Naive thymus-derived CD4-positive, alpha-beta T cell (primary cell): ENCODE results near the gene UTP14A. TPM values are rescaled to one million over a fixed set of nuclear protein-coding genes. Genes with fewer than 3 reads are reported as not detected.
A peak's percentile ranks its signal among the peaks of the same experiment; 100 is the strongest.
"Not testable (repeated sequence)": the region's sequence is repeated elsewhere in the genome, so short reads cannot be mapped to it uniquely, and the experiment has no call there.

Experiments used
- ATAC-seq: fragments of 150-1000 bp; cut with Tn5 transposase; 2 replicates; pipeline ENCODE4 v1.10.0; 2021; ENCODE audit warnings: mild to moderate bottlenecking, moderate library complexity
- CTCF ChIA-PET: fragments of 350-600 bp; sonication (Branson Sonifier 250); formaldehyde crosslinking; loops from one replicate; lab custom pipeline; 2021; ENCODE audit warnings: antibody characterized with exemption; lab: Charles Lee
- POLR2A ChIA-PET: fragments of 350-600 bp; sonication (Branson Sonifier 250); formaldehyde crosslinking; loops from one replicate; lab custom pipeline; 2021; ENCODE audit warnings: antibody characterized with exemption, inconsistent platforms; lab: Charles Lee
- DNase-seq, 9 donors: peaks; one replicate each; pipeline versions ENCODE4 v3.0.0 to v3.0.0-alpha.2; 2020 to 2022; ENCODE audit warnings: mixed read lengths in 1 of 9
- H3K27ac ChIP-seq: one replicate; pipeline ENCODE4 v1.7.0; 2013; ENCODE audit warnings: mild to moderate bottlenecking, low read depth, low read length, moderate library complexity
- H3K27me3 ChIP-seq, 2 donors: one replicate each; pipeline ENCODE4 v1.7.0; 2013; ENCODE audit warnings: low read length in 2 of 2, mild to moderate bottlenecking in 2 of 2, moderate library complexity in 2 of 2; ENCODE audit not compliant: control insufficient read depth in 2 of 2, insufficient read depth in 2 of 2
- H3K36me3 ChIP-seq, 3 experiments: 1 replicate in 2 of 3; 2 replicates in 1 of 3; pipeline ENCODE4 v1.7.0; 2013; ENCODE audit warnings: low read length in 3 of 3, mild to moderate bottlenecking in 3 of 3, moderate library complexity in 1 of 3; ENCODE audit not compliant: insufficient read depth in 3 of 3, control insufficient read depth in 2 of 3
- H3K4me1 ChIP-seq, 2 donors: one replicate each; pipeline ENCODE4 v1.7.0; 2013; ENCODE audit warnings: low read length in 2 of 2, mild to moderate bottlenecking in 2 of 2, moderate library complexity in 1 of 2; ENCODE audit not compliant: control insufficient read depth in 2 of 2, insufficient read depth in 2 of 2
- H3K4me3 ChIP-seq: 2 replicates; pipeline ENCODE4 v1.7.0; 2013; ENCODE audit warnings: mild to moderate bottlenecking, low read length
- H3K9me3 ChIP-seq, 3 experiments: 1 replicate in 2 of 3; 2 replicates in 1 of 3; pipeline ENCODE4 v1.7.0; 2013; ENCODE audit warnings: low read length in 3 of 3; ENCODE audit not compliant: control insufficient read depth in 2 of 3
- H3K27ac Mint-ChIP-seq, 9 donors: one replicate each; pipeline ENCODE4 v1.8.0; 2020 to 2022; ENCODE audit warnings: mixed read lengths in 9 of 9, mild to moderate bottlenecking in 8 of 9, moderate library complexity in 5 of 9, inconsistent platforms in 2 of 9
- H3K27me3 Mint-ChIP-seq, 5 donors: one replicate each; pipeline ENCODE4 v1.8.0; 2021 to 2022; ENCODE audit warnings: mixed read lengths in 5 of 5, mild to moderate bottlenecking in 1 of 5
- H3K36me3 Mint-ChIP-seq, 5 donors: one replicate each; pipeline ENCODE4 v1.8.0; 2020 to 2022; ENCODE audit warnings: mixed read lengths in 5 of 5, mild to moderate bottlenecking in 3 of 5, inconsistent platforms in 1 of 5
- H3K4me1 Mint-ChIP-seq, 7 donors: one replicate each; pipeline ENCODE4 v1.8.0; 2020 to 2022; ENCODE audit warnings: mixed read lengths in 7 of 7, mild to moderate bottlenecking in 3 of 7, inconsistent platforms in 1 of 7
- H3K4me3 Mint-ChIP-seq, 10 donors: one replicate each; pipeline ENCODE4 v1.8.0; 2020 to 2022; ENCODE audit warnings: mild to moderate bottlenecking in 10 of 10, mixed read lengths in 10 of 10, moderate library complexity in 6 of 10, inconsistent platforms in 2 of 10
- H3K9me3 Mint-ChIP-seq, 11 donors: one replicate each; pipeline ENCODE4 v1.8.0; 2020 to 2022; ENCODE audit warnings: mixed read lengths in 11 of 11, mild to moderate bottlenecking in 4 of 11, inconsistent platforms in 1 of 11, moderate library complexity in 1 of 11
- intact Hi-C, 2 donors: fragments of 100-400 bp; cut with micrococcal nuclease; formaldehyde crosslinking; loops; one replicate each; pipeline ENCODE4 v1.15.1; 2023
- polyA plus RNA-seq, 2 donors: library from polyadenylated mRNA; unstranded; fragments of 300-500 nt; fragmentation: Illumina TruSeq; gene quantifications; one replicate each; pipeline ENCODE4 v1.2.3, GENCODE V29; 2021
- total RNA-seq, 6 experiments: library from RNA in 5 of 6; stranded (reverse) in 5 of 6; gene quantifications; 1 replicate in 5 of 6; 2 replicates in 1 of 6; pipeline ENCODE4 v1.2.3 and lab custom pipeline; 2021 to 2026

UTP14A gene
- total RNA-seq = 10 to 100 TPM; 11.3 to 28.6 (median 22.4) TPM
- polyA plus RNA-seq = 10 to 100 TPM; 11.0 to 16.5 TPM
- total RNA-seq (lab: John Stamatoyannopoulos, UW) = 30.7 reads per million, percentile 60 among the genes with 10 or more reads in this experiment

DNA sequence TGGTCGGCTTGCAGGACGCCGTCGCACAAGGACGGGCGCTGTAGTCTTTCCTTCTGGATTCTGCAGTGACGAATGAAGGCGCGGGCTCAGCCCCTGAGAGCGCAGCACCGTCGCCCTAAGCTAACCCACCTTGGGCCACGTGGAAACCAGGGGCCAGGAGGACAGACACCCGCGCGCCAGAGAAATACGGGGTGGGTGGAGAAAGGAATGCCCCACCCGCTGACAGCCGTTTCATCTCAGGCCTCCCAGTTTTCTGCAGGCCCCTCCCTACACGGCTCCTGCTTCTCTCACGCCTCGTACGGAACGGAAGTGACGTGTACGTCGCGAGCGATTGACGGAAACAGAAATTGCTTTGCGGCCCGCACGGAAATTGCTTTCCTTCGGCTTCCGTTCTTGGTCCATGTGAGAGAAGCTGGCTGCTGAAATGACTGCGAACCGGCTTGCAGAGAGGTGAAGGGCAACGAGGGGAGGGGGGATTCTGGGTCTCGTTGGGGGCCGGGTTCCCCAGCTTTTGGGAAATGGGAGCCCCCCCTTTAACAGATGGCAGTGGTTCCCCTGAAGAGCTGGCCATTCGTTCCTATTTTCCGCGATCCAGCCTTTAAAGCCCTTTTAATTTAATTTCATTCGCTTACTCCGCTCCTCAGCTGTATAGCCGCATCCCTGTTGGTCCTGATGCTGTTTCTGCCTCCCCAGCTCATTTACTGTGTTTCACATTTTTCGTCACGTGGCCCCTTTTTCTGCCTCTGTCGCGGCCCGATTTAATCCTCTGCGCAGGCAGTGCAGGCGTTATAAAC, at the start of gene UTP14A:
Gene UTP14A, plus strand, starts transcription at position 378 of the 794 bp plus-strand sequence. Its CDS starts 47 bp downstream, at position 425.
- Histone ChIP-seq H3K9me3 (no peaks in the 10 kb centered on the region), H3K4me3 (peak within 1 kb of the TSS; percentile 85), H3K36me3 (peaks cover 0 to 19% (median 11%) of the 10 kb centered on the region in 3 experiments), H3K27me3 (no peaks in the 10 kb centered on the region), H3K27ac (peak within 1 kb of the TSS; percentile 76), H3K4me1 (peaks cover 3 to 8% of the 10 kb centered on the region in 2 donors)
- DNase-seq (peak; percentile 44 to 86 (median 78)), ATAC-seq (peak; percentile 98)
- Mint-ChIP-seq H3K4me3 (peak within 1 kb of the TSS; percentile 85 to 97 (median 92)), H3K27me3 (no peaks in the 10 kb centered on the region), H3K4me1 (peaks cover 0 to 17% (median 4%) of the 10 kb centered on the region in 7 donors), H3K36me3 (peaks cover 0 to 13% (median 7%) of the 10 kb centered on the region in 5 donors), H3K27ac (peak within 1 kb of the TSS; percentile 81 to 95 (median 90)), H3K9me3 (no peaks in the 10 kb centered on the region)
- intact Hi-C loops = loop anchor here (1.0 to 5.0 kb wide), 13 partner anchors 19 to 997 kb away; partner anchors contain the start of genes BCORL1 (in 2 of the 2), ENOX2 (in 2 of the 2), SASH3 (in 1 of the 2) and ZDHHC9 (in 1 of the 2)
- ChIA-PET CTCF (interaction anchor here (0.7 to 1.5 kb wide), 3 partner anchors 20 to 268 kb away, joined by 3 to 4 read pairs (median 3); no protein-coding TSS in a partner anchor), POLR2A (interaction anchor here (0.6 to 1.9 kb wide), 5 partner anchors 26 to 249 kb away, joined by 3 to 6 read pairs (median 4); no protein-coding TSS in a partner anchor)

- H3K27ac ChIP-seq, H3K4me3 Mint-ChIP-seq, H3K36me3 Mint-ChIP-seq, H3K4me1 Mint-ChIP-seq, DNase-seq, H3K9me3 Mint-ChIP-seq, CTCF ChIA-PET, intact Hi-C loops, H3K36me3 ChIP-seq, ATAC-seq, H3K4me1 ChIP-seq, H3K9me3 ChIP-seq, H3K4me3 ChIP-seq, H3K27me3 ChIP-seq: not testable (repeated sequence)
- Mint-ChIP-seq H3K27me3 (peaks cover 0 to 11% (median 0%) of the 10 kb centered on the region in 5 donors), H3K27ac (peak overlapping the region in 1 of 9 donors; percentile 78)
- POLR2A ChIA-PET = interaction anchor here (0.6 to 1.6 kb wide), 2 partner anchors 12 to 93 kb away, joined by 4 to 6 read pairs; no protein-coding TSS in a partner anchor
Observed at GRCh38 chrX:129859134-129859533, 46.8 kb upstream of the UTP14A start.

GRCh38 chrX:129866321-129866720, 39.6 kb upstream of the UTP14A start:
- H3K27ac ChIP-seq, H3K4me3 ChIP-seq, H3K4me1 ChIP-seq, H3K27me3 ChIP-seq, POLR2A ChIA-PET, H3K4me1 Mint-ChIP-seq, H3K36me3 ChIP-seq, H3K4me3 Mint-ChIP-seq, H3K27ac Mint-ChIP-seq, H3K9me3 Mint-ChIP-seq, DNase-seq, ATAC-seq, H3K36me3 Mint-ChIP-seq, intact Hi-C loops, CTCF ChIA-PET, H3K9me3 ChIP-seq: not testable (repeated sequence)
- peaks cover 0 to 15% (median 0%) of the 10 kb centered on the region in 5 donors for H3K27me3 Mint-ChIP-seq

DNA sequence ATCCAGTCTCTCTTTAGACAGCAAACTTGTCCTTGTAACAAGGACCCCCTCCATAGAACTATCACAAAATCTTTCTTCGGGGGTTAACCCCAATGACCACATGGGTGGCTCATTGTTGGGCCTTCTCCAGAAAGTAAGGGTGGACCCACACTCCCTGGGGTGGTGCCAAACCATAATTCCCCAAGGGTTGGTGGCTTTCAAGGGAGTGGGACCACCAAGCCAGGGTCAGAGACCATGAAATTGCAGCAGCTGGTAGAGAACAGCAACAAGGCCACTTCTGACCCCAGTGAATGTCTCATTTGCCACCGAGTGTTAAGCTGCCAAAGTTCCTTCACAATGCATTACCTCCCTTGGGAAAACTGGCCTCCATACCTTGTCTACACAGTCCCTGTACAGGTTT, 33.4 kb upstream of the UTP14A start:
- H3K4me1 Mint-ChIP-seq = no peaks in the 10 kb centered on the region
- no peak overlapping the region for H3K27ac ChIP-seq
- ChIA-PET CTCF (no interaction called here), POLR2A (no interaction called here)
- intact Hi-C loops = no loop called here
- ATAC-seq (no peak), DNase-seq (no peak)
- no peaks in the 10 kb centered on the region for H3K36me3 ChIP-seq
- H3K9me3 ChIP-seq = no peaks in the 10 kb centered on the region
- no peak overlapping the region for H3K4me3 ChIP-seq
- H3K9me3 Mint-ChIP-seq = no peaks in the 10 kb centered on the region
- no peaks in the 10 kb centered on the region for H3K27me3 ChIP-seq
- H3K36me3 Mint-ChIP-seq = no peaks in the 10 kb centered on the region
- no peaks in the 10 kb centered on the region for H3K4me1 ChIP-seq
- no peak overlapping the region for H3K4me3 Mint-ChIP-seq
- H3K27ac Mint-ChIP-seq = no peak overlapping the region
- H3K27me3 Mint-ChIP-seq = peaks cover 0 to 7% (median 0%) of the 10 kb centered on the region in 5 donors

GRCh38 chrX:129875669-129876068, 30.3 kb upstream of the UTP14A start:
- intact Hi-C loops = no loop called here
- no peaks in the 10 kb centered on the region for H3K9me3 Mint-ChIP-seq
- Histone ChIP-seq H3K27me3 (no peaks in the 10 kb centered on the region), H3K27ac (no peak overlapping the region), H3K9me3 (no peaks in the 10 kb centered on the region), H3K36me3 (no peaks in the 10 kb centered on the region), H3K4me3 (no peak overlapping the region), H3K4me1 (no peaks in the 10 kb centered on the region)
- CTCF ChIA-PET = no interaction called here
- no peak overlapping the region for H3K4me3 Mint-ChIP-seq
- H3K27ac Mint-ChIP-seq = no peak overlapping the region
- DNase-seq (no peak), ATAC-seq (no peak)
- POLR2A ChIA-PET = no interaction called here
- H3K36me3 Mint-ChIP-seq = no peaks in the 10 kb centered on the region
- H3K4me1 Mint-ChIP-seq = no peaks in the 10 kb centered on the region
- no peaks in the 10 kb centered on the region for H3K27me3 Mint-ChIP-seq

- intact Hi-C loops = no loop called here
- no peaks in the 10 kb centered on the region for H3K4me1 ChIP-seq
- CTCF ChIA-PET = no interaction called here
- POLR2A ChIA-PET = no interaction called here
- Mint-ChIP-seq H3K27me3 (no peaks in the 10 kb centered on the region), H3K4me1 (no peaks in the 10 kb centered on the region), H3K4me3 (no peak overlapping the region), H3K9me3 (no peaks in the 10 kb centered on the region), H3K27ac (no peak overlapping the region), H3K36me3 (no peaks in the 10 kb centered on the region)
- H3K27ac ChIP-seq = no peak overlapping the region
- H3K27me3 ChIP-seq = no peaks in the 10 kb centered on the region
- ATAC-seq (no peak), DNase-seq (no peak)
- no peak overlapping the region for H3K4me3 ChIP-seq
- H3K9me3 ChIP-seq = no peaks in the 10 kb centered on the region
- no peaks in the 10 kb centered on the region for H3K36me3 ChIP-seq
Observed at GRCh38 chrX:129876771-129877305, 29.1 kb upstream of the UTP14A start.
